ENCODE measurements around the gene DZANK1. TPM values are rescaled to one million over a fixed set of nuclear protein-coding genes. Genes with fewer than 3 reads are reported as not detected.

DZANK1 gene
- total and polyA plus RNA-seq, 2 of the 8 experiments (the other 6 are each of a cell fraction or from before 2014, with no cell fraction given) = 8.0 to 9.9 TPM

DNA sequence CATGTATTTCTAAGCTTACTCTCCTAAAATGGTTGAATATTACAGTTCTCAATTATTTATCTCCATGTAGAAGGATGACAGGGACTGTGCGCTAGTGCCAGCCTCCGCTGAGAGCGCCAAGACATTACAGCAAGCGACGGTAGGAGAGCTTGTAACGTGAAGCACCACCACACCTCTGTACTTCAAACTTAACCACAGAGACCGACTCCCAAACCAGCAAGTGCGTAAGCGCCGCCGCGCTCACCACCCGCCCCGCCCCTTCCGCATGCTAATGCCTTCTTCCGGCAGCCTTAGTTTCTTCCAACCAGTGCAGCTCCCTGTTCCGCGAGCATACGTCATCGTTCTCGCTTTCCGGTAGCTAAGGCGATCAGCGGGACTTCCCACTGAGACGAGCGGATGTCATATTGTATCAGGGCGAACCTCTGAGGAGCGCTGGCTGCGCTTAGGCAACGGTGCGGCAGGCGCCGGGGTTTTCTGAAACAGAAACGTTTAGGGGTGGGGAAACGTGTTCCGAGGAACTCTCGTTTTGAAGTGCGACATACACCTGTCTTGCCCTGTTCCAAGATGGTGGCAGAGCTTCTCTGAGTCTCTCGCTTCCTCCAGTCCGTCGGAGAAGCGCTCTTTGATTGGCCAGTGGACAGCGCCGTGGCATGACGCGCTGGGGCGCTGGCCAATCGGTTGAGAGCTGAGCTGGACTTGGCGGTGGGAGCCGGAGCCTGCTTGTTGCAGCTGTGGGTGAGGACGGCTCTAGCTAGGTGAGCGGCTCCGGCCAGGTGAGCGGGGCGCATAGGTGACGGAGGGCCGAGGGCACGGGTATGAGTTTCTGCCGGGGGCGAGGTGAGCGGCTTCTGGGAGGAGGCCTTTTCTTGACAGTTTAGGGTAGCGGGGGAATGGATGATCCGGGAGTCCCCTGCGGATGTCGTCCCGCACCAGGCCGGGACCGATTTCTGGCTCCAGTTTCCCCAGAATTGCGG is 40.7 kb upstream of the DZANK1 start, which contains the start of gene SEC23B:
SEC23B (plus strand) TSS at position 723 of the 974 bp plus-strand sequence. CDS start 2,896 bp downstream, outside the sequence.
- POLR2A ChIA-PET (ENCODE audit: partially characterized antibody) = interaction anchor here (0.7 to 4.9 kb wide), 18 partner anchors 7 to 219 kb away, joined by 3 to 55 read pairs (median 4); partner anchors contain the start of genes DZANK1, POLR3F, RBBP9 and SMIM26
- peak; percentile 79 for FAIRE-seq
- H3K4me3 ChIP-seq (ENCODE audit: extremely low read depth in 1 of 4, insufficient read depth in 2 of 4, low read depth in 3 of 4, low read length in 4 of 4) = peak within 1 kb of the TSS; percentile 73 to 88 (median 80)
- TF ChIP-seq POLR2A (IDR thresholded peaks at IDR 0.05; ENCODE audit: control extremely low read depth in 1 of 2, low read depth in 2 of 2, low read length in 2 of 2) (peak; percentile 65 to 76), E2F6 (IDR thresholded peaks at IDR 0.05) (peak; percentile 26; the same call in 1 of the 2 replicates), CHD2 (IDR thresholded peaks at IDR 0.05; ENCODE audit: low read length) (peak; percentile 84), SUZ12 (IDR thresholded peaks at IDR 0.05; ENCODE audit: low read length) (no peak), YY1 (IDR thresholded peaks at IDR 0.05; ENCODE audit: low read depth, low read length) (peak; percentile 98), ZNF274 (IDR thresholded peaks at IDR 0.05; ENCODE audit: borderline replicate concordance, extremely low read depth, low read length) (no peak), PHF8 (conservative IDR thresholded peaks at IDR 0.05; ENCODE audit: low read depth, low read length) (peak; percentile 93), NRF1 (IDR thresholded peaks at IDR 0.05; ENCODE audit: low read depth, low read length) (0 out of 2 replicates have a peak, but pooled peaks have one; percentile 10), RBBP5 (IDR thresholded peaks at IDR 0.05; ENCODE audit: borderline replicate concordance, low read depth, low read length) (no peak)

More for the DNA sequence above, 40.7 kb upstream of the DZANK1 start, which contains the start of gene SEC23B:
- Histone ChIP-seq H3K79me1 (ENCODE audit: low read depth, low read length) (no peaks in the 10 kb centered on the region; the same call in 1 of the 2 replicates), H4K20me1 (replicated peaks in 1 of 2; ENCODE audit: control insufficient read depth in 1 of 2, insufficient read depth in 2 of 2, low read length in 2 of 2) (peaks cover 0 to 1% of the 10 kb centered on the region in 2 experiments), H3K18ac (ENCODE audit: extremely low read depth, low read length) (peak within 1 kb of the TSS; percentile 96; the same call in 1 of the 2 replicates), H3K23ac (ENCODE audit: insufficient read length) (no peak within 1 kb of the TSS), H2BK120ac (replicated peaks; ENCODE audit: low read depth, low read length) (peak within 1 kb of the TSS; percentile 81), H2AK5ac (ENCODE audit: low read depth, low read length) (no peak within 1 kb of the TSS), H3K27me3 (replicated peaks in 1 of 4; ENCODE audit: control insufficient read depth in 3 of 4, extremely low read depth in 1 of 4, insufficient read depth in 3 of 4, low read length in 3 of 4) (no peaks in the 10 kb centered on the region), H3K9me3 (ENCODE audit: insufficient read depth in 2 of 2, low read depth in 1 of 2, low read length in 1 of 2) (no peaks in the 10 kb centered on the region), H4K91ac (replicated peaks; ENCODE audit: insufficient read length, low read length) (peak within 1 kb of the TSS; percentile 99), H4K5ac (ENCODE audit: insufficient read length, low read depth, low read length) (peak within 1 kb of the TSS; percentile 96), H2BK15ac (ENCODE audit: low read length) (no peak within 1 kb of the TSS), H3K56ac (replicated peaks; ENCODE audit: insufficient read length, low read depth, low read length) (peak within 1 kb of the TSS; percentile 99), H3K79me2 (ENCODE audit: control insufficient read depth in 1 of 2, insufficient read depth in 2 of 2, low read length in 2 of 2) (peaks cover 0 to 19% of the 10 kb centered on the region in 2 experiments; a peak in 3 of 4 replicates), H3K4me1 (replicated peaks in 1 of 4; ENCODE audit: control insufficient read depth in 3 of 4, insufficient read depth in 4 of 4, low read length in 3 of 4) (peaks cover 0 to 6% (median 2%) of the 10 kb centered on the region in 4 experiments; a peak in 4 of 7 replicates), H2BK5ac (ENCODE audit: low read depth, low read length) (peak within 1 kb of the TSS; percentile 99), H3K14ac (ENCODE audit: insufficient read length) (no peak within 1 kb of the TSS), H2BK12ac (ENCODE audit: low read depth, low read length) (peak within 1 kb of the TSS; percentile 98), H3K9ac (replicated peaks in 1 of 4; ENCODE audit: extremely low read depth in 1 of 4, low read depth in 3 of 4, low read length in 3 of 4) (peak within 1 kb of the TSS; percentile 86 to 97 (median 94)), H3K4ac (replicated peaks; ENCODE audit: insufficient read length, low read depth, low read length) (no peak within 1 kb of the TSS), H3K23me2 (ENCODE audit: low read depth, low read length) (peaks cover 3% of the 10 kb centered on the region; the same call in 1 of the 2 replicates), H3K4me2 (ENCODE audit: insufficient read depth in 1 of 2, low read depth in 2 of 2, low read length in 2 of 2) (peak within 1 kb of the TSS; percentile 80 to 93), H3K27ac (ENCODE audit: low read depth, low read length) (peak within 1 kb of the TSS; percentile 98), H2AFZ (ENCODE audit: low read length) (peak within 1 kb of the TSS; percentile 38), H3K36me3 (ENCODE audit: control insufficient read depth in 2 of 4, insufficient read depth in 4 of 4, low read length in 3 of 4) (peaks cover 4 to 27% (median 14%) of the 10 kb centered on the region in 4 experiments; a peak in 6 of 8 replicates), H2BK20ac (ENCODE audit: low read length) (no peak within 1 kb of the TSS), H4K8ac (ENCODE audit: extremely low read depth, insufficient read depth, low read length) (peak within 1 kb of the TSS; percentile 99; the same call in 1 of the 2 replicates)
- CTCF ChIA-PET (ENCODE audit: partially characterized antibody) = interaction anchor here (1.1 to 2.5 kb wide), 8 partner anchors 11 to 95 kb away, joined by 3 to 5 read pairs (median 3); partner anchors contain the start of gene RBBP9
- WGBS, 2 experiments (ENCODE audit: extremely low coverage in 1 of 2, insufficient coverage in 1 of 2, insufficient read length in 1 of 2, insufficient replicate concordance in 2 of 2, low coverage in 1 of 2, low lambda C conversion rate in 2 of 2, missing lambda C conversion rate in 1 of 2) = 2% methylated on average over 69 of the region's 69 CpGs; no CpG with 5 or more reads in 1 of the 2 experiments
- DNase-seq (ENCODE audit: low read depth in 1 of 2, low spot score in 2 of 2) = peak; percentile 94 to 95
